GM10248 (cell line): ENCODE measurements around the gene ZNF318.

Experiments used
- CTCF ChIA-PET: fragments of 300-600 bp; sonication (Branson Sonifier 250); formaldehyde crosslinking; extraction: SDS; loops from one replicate; lab custom pipeline; 2021; ENCODE audit warnings: antibody characterized with exemption; lab: Yijun Ruan, JAX
- POLR2A ChIA-PET: fragments of 350-650 bp; sonication (Branson Sonifier 250); formaldehyde crosslinking; extraction: SDS; loops from one replicate; lab custom pipeline; 2020; ENCODE audit warnings: antibody characterized with exemption; lab: Yijun Ruan, JAX
- DNase-seq: peaks from one replicate; pipeline ENCODE4 v3.0.0; 2012; ENCODE audit errors: extremely low spot score
- TF ChIP-seq, protein P1 (sequence below): IDR thresholded peaks from 2 replicates; pipeline ENCODE4 v1.5.1; 2012; ENCODE audit warnings: mild to moderate bottlenecking, low read depth; ENCODE audit errors: extremely low read depth, missing control alignments, control extremely low read depth

Gene ZNF318

GRCh38 chr6:43328528-43328927 lies 40.9 kb downstream of the ZNF318 start:
- POLR2A ChIA-PET = no interaction called here
- CTCF ChIA-PET = interaction anchor here (1.6 to 3.1 kb wide), 2 partner anchors 10 to 21 kb away, joined by 3 to 13 read pairs; partner anchors contain the start of gene CRIP3
- TF ChIP-seq, protein P1, sequence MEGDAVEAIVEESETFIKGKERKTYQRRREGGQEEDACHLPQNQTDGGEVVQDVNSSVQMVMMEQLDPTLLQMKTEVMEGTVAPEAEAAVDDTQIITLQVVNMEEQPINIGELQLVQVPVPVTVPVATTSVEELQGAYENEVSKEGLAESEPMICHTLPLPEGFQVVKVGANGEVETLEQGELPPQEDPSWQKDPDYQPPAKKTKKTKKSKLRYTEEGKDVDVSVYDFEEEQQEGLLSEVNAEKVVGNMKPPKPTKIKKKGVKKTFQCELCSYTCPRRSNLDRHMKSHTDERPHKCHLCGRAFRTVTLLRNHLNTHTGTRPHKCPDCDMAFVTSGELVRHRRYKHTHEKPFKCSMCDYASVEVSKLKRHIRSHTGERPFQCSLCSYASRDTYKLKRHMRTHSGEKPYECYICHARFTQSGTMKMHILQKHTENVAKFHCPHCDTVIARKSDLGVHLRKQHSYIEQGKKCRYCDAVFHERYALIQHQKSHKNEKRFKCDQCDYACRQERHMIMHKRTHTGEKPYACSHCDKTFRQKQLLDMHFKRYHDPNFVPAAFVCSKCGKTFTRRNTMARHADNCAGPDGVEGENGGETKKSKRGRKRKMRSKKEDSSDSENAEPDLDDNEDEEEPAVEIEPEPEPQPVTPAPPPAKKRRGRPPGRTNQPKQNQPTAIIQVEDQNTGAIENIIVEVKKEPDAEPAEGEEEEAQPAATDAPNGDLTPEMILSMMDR = no peak
- no peak for DNase-seq

GRCh38 chr6:43325876-43326275 lies 43.6 kb downstream of the ZNF318 start:
- POLR2A ChIA-PET = no interaction called here
- no peak for DNase-seq
- CTCF ChIA-PET = interaction anchor here (1.0 kb wide), 1 partner anchor 8 kb away, joined by 3 read pairs; no protein-coding TSS in a partner anchor
- TF ChIP-seq, protein P1 = no peak

DNA sequence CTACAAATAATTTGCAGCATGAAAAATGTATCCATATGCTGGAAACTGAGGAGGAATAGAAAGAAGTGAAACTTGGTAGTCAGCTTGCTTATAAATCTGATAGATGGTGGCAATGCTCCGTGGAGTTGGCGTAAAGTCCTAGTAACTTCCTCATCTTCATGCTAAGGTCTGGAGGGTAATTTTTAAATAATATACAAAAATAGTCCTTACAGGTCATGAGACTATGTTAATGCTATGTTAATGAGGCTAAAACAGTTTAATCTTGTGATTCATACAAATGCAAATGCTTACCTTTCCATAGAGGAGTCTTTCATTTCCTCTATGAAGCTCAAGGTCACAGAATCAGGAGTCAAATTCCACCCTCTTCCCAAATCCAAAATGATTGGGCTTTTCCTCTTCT lies 51.4 kb downstream of the ZNF318 start:
- ChIA-PET CTCF (interaction anchor here (0.7 to 1.8 kb wide), 4 partner anchors 8 to 189 kb away, joined by 3 to 9 read pairs (median 4); partner anchors contain the start of gene CRIP3), POLR2A (no interaction called here)
- TF ChIP-seq, protein P1 = no peak
- no peak for DNase-seq

DNA sequence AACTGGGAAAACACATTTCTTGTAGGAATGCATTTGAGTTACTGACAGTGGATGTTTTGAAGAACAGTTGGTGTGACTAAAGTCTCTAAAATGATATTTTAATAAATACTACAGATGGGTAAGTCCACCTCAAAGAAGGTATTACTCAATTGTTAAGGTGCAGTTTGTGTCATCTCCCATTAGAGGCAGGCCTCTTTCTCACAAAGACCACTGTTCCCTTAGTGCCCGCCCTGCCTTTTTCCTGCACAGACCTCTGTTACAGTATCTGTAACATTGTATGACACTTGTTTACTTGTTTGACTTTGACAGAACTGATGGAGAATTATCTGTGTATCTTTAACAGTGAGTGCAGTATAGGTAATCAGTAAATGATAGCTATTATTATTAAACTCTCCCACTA lies 55.6 kb downstream of the ZNF318 start:
- ChIA-PET CTCF (interaction anchor here (1.0 to 3.3 kb wide), 10 partner anchors 9 to 158 kb away, joined by 3 to 11 read pairs (median 4); no protein-coding TSS in a partner anchor), POLR2A (interaction anchor here (0.6 to 1.1 kb wide), 2 partner anchors 8 to 164 kb away, joined by 4 to 6 read pairs; partner anchors contain the start of gene TJAP1)

GRCh38 chr6:43311666-43312065 lies 57.8 kb downstream of the ZNF318 start:
- ChIA-PET CTCF (interaction anchor here (1.4 to 1.7 kb wide), 3 partner anchors 11 to 200 kb away, joined by 3 read pairs; no protein-coding TSS in a partner anchor), POLR2A (no interaction called here)
- TF ChIP-seq, protein P1 = no peak
- DNase-seq = no peak

More for the DNA sequence above, 55.6 kb downstream of the ZNF318 start:
- DNase-seq = no peak
- TF ChIP-seq, protein P1 = no peak

- TF ChIP-seq, protein P1 = no peak
- DNase-seq = no peak
- POLR2A ChIA-PET = no interaction called here
Measured at GRCh38 chr6:43310624-43311023, 58.8 kb downstream of the ZNF318 start.

More at GRCh38 chr6:43310624-43311023, 58.8 kb downstream of the ZNF318 start:
- CTCF ChIA-PET = interaction anchor here (1.4 kb wide), 1 partner anchor 79 kb away, joined by 3 read pairs; no protein-coding TSS in a partner anchor
